Smooth muscle cell (in vitro differentiated cells): ENCODE results near the gene ZNF500. TPM values are rescaled to one million over a fixed set of nuclear protein-coding genes. Genes with fewer than 3 reads are reported as not detected.

Experiments
- DNase-seq: peaks from one replicate; lab custom pipeline; 2025; ENCODE audit not compliant: unreplicated experiment; lab: John Stamatoyannopoulos, UW
- H2AFZ ChIP-seq: fragments of 200-600 bp; sonication (generic); 2 replicates; pipeline ENCODE4 v1.6.0; 2016; ENCODE audit warnings: antibody characterized with exemption, low read depth, mild to moderate bottlenecking
- H3F3A ChIP-seq: fragments of 200-600 bp; sonication (generic); 2 replicates; pipeline ENCODE4 v1.6.0; 2017; ENCODE audit warnings: antibody characterized with exemption, low read depth
- H3K27ac ChIP-seq: fragments of 200-600 bp; sonication (generic); 2 replicates; pipeline ENCODE4 v1.5.1; 2016; ENCODE audit warnings: low read depth, mild to moderate bottlenecking
- H3K27me3 ChIP-seq: fragments of 200-600 bp; sonication (generic); 2 replicates; pipeline ENCODE4 v1.6.1; 2016; ENCODE audit warnings: low read depth, mild to moderate bottlenecking
- H3K36me3 ChIP-seq: fragments of 200-600 bp; sonication (generic); 2 replicates; pipeline ENCODE4 v1.5.1; 2016; ENCODE audit warnings: low read depth
- H3K4me1 ChIP-seq: fragments of 200-600 bp; sonication (generic); 2 replicates; pipeline ENCODE4 v1.5.1; 2016; ENCODE audit warnings: low read depth
- H3K4me2 ChIP-seq: fragments of 200-600 bp; sonication (generic); 2 replicates; pipeline ENCODE4 v1.6.0; 2016; ENCODE audit warnings: mild to moderate bottlenecking
- H3K4me3 ChIP-seq: fragments of 200-600 bp; sonication (generic); 2 replicates; pipeline ENCODE4 v1.5.1; 2016; ENCODE audit warnings: mild to moderate bottlenecking
- H3K79me2 ChIP-seq: fragments of 200-600 bp; sonication (generic); 2 replicates; pipeline ENCODE4 v1.6.0; 2016; ENCODE audit warnings: low read depth, mild to moderate bottlenecking
- H3K9ac ChIP-seq: fragments of 200-600 bp; sonication (generic); 2 replicates; pipeline ENCODE4 v1.6.0; 2016; ENCODE audit warnings: low read depth
- H3K9me3 ChIP-seq: fragments of 200-600 bp; sonication (generic); replicated peaks from 2 replicates; pipeline ENCODE4 v1.5.1; 2016; ENCODE audit warnings: low read depth
- H4K20me1 ChIP-seq: fragments of 200-600 bp; sonication (generic); 2 replicates; pipeline ENCODE4 v1.6.0; 2016; ENCODE audit warnings: low read depth
- WGBS: methylation state at CpG from one replicate; pipeline ENCODE4 v1.1.7; 2016; ENCODE audit warnings: low lambda C conversion rate; 5-methylcytosine and 5-hydroxymethylcytosine counted together
- polyA plus RNA-seq: library from polyadenylated mRNA; unstranded; fragments of >200 nt; fragmentation: Nextera tagmentation; extraction: Ambion mirVana; gene quantifications from 2 replicates; pipeline ENCODE4 v1.2.1, GENCODE V29; 2016
- total RNA-seq: library from RNA; depleted of rRNA; stranded (reverse); fragments of >200 nt; gene quantifications from 2 replicates; pipeline ENCODE4 v1.2.3, GENCODE V29; 2014
- TF ChIP-seq, protein P1 (sequence below): fragments of 200-600 bp; sonication (generic); IDR thresholded peaks from 2 replicates; pipeline ENCODE4 v1.5.1; 2017; ENCODE audit warnings: borderline replicate concordance, mild to moderate bottlenecking, antibody characterized with exemption; ENCODE audit not compliant: insufficient read depth, poor library complexity, severe bottlenecking

Gene ZNF500
- total and polyA plus RNA-seq, 2 experiments from 2014 or later = 4.1 to 7.1 TPM

DNA sequence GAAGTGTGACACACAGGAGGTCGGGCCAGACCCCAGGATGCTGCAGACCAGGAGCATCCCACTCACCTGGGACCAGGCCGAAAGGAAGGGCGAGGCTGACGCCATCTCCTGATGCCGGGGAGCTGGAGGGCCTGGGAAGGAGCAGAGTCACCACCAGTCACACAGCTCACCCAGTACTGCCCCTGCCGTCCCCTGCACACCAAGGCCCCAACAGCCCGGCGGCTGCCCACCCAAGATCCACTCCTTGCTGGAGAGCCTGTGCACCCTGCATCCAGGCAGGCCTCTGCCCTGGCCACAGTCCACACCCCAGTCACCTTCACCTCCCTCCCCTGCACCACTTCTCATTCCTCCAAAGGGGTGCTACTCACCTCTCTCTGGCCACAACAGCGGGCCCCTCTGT is 4.8 kb downstream of the ZNF500 start:
- Histone ChIP-seq H2AFZ (no peak overlapping the region), H3K36me3 (no peaks in the 10 kb centered on the region), H3K27me3 (no peaks in the 10 kb centered on the region), H3K79me2 (peaks cover 23% of the 10 kb centered on the region), H3K4me2 (no peak overlapping the region), H3K27ac (no peak overlapping the region), H3K9me3 (no peaks in the 10 kb centered on the region), H3K4me1 (peaks cover 5% of the 10 kb centered on the region), H4K20me1 (no peaks in the 10 kb centered on the region), H3K4me3 (no peak overlapping the region), H3F3A (no peaks in the 10 kb centered on the region), H3K9ac (no peak overlapping the region)
- 99% methylated on average over 9 of the region's 9 CpGs for WGBS
- TF ChIP-seq, protein P1, sequence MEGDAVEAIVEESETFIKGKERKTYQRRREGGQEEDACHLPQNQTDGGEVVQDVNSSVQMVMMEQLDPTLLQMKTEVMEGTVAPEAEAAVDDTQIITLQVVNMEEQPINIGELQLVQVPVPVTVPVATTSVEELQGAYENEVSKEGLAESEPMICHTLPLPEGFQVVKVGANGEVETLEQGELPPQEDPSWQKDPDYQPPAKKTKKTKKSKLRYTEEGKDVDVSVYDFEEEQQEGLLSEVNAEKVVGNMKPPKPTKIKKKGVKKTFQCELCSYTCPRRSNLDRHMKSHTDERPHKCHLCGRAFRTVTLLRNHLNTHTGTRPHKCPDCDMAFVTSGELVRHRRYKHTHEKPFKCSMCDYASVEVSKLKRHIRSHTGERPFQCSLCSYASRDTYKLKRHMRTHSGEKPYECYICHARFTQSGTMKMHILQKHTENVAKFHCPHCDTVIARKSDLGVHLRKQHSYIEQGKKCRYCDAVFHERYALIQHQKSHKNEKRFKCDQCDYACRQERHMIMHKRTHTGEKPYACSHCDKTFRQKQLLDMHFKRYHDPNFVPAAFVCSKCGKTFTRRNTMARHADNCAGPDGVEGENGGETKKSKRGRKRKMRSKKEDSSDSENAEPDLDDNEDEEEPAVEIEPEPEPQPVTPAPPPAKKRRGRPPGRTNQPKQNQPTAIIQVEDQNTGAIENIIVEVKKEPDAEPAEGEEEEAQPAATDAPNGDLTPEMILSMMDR = no peak
- no peak for DNase-seq

DNA sequence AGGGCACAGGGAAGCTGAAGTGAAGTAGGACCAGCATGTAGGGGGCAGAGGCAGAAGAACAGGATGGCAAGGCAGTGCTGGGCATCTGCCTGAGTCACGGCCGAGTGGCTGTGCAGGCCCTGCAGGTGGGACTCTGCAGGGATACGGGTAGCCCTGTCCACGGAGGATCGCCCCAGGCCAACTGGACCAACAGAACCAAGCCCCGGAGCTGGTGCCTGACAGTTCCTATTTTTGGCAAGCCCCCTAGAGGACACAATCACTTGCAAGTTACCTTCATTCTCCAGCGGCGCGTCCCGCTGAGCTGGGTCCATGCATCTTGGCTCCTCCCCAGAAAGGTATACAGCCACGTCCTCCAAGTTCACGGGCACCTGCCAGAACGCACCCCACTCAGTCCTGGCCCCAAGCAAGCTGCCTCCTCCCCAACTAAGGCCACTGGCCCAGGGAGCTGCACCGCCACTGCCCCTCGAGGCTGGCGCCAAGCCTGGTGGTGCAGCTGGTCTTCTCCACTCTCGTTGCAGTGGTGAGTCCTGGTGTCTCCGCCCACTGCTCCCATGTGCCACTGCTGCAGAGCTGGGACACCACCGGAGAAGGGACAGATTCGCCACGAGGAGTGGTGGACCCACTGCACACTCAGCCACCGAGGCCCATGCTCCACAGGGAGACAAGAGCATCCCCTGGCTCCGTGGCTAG is 6.6 kb downstream of the ZNF500 start:
- Histone ChIP-seq H2AFZ (no peak overlapping the region), H3K27me3 (no peaks in the 10 kb centered on the region), H3K36me3 (peaks cover 6% of the 10 kb centered on the region), H3K9me3 (no peaks in the 10 kb centered on the region), H3K4me2 (no peak overlapping the region), H3K27ac (no peak overlapping the region), H3K9ac (no peak overlapping the region), H3F3A (no peaks in the 10 kb centered on the region), H4K20me1 (no peaks in the 10 kb centered on the region), H3K79me2 (peaks cover 11% of the 10 kb centered on the region), H3K4me3 (no peak overlapping the region), H3K4me1 (no peaks in the 10 kb centered on the region)
- WGBS = 94% methylated on average over 23 of the region's 23 CpGs
- no peak for DNase-seq
- TF ChIP-seq, protein P1 = no peak

- no peak overlapping the region for H3K4me3 ChIP-seq
- no peaks in the 10 kb centered on the region for H3K4me1 ChIP-seq
- no peak for DNase-seq
- H3K4me2 ChIP-seq = no peak overlapping the region
- H2AFZ ChIP-seq = no peak overlapping the region
- H3K9me3 ChIP-seq = no peaks in the 10 kb centered on the region
- TF ChIP-seq, protein P1 = no peak
- no peak overlapping the region for H3K27ac ChIP-seq
- H3K36me3 ChIP-seq = peaks cover 7% of the 10 kb centered on the region
- H3K79me2 ChIP-seq = peaks cover 8% of the 10 kb centered on the region
- no peaks in the 10 kb centered on the region for H3K27me3 ChIP-seq
- H3K9ac ChIP-seq = no peak overlapping the region
- over 99% methylated on average over 6 of the region's 6 CpGs for WGBS
- no peaks in the 10 kb centered on the region for H3F3A ChIP-seq
- peaks cover 7% of the 10 kb centered on the region for H4K20me1 ChIP-seq
Measured at GRCh38 chr16:4755687-4756086, 11.3 kb downstream of the ZNF500 start.

DNA sequence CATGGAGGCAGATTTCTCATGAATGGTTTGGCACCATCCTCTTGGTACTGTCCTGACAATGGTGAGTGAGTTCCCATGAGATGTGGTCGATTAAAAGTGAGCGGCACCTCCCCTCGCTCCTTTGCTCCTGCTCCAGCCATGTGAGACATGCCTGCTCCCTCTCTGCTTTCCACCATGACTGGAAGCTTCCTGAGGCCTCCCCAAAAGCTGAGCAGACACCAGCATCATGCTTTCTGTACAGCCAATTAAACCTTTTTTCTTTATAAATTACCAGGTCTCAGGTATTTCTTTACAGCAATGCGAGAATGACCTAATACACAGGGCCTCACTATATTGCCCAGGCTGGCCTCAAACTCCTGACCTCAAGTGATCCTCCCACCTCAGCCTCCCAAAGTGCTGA is 12.1 kb downstream of the ZNF500 start:
- Histone ChIP-seq H3K4me1 (no peaks in the 10 kb centered on the region), H3K9me3 (no peaks in the 10 kb centered on the region), H3K9ac (no peak overlapping the region), H4K20me1 (peaks cover 7% of the 10 kb centered on the region), H2AFZ (no peak overlapping the region), H3K27ac (no peak overlapping the region), H3K4me3 (no peak overlapping the region), H3K4me2 (no peak overlapping the region), H3K79me2 (peaks cover 8% of the 10 kb centered on the region), H3F3A (no peaks in the 10 kb centered on the region), H3K27me3 (no peaks in the 10 kb centered on the region), H3K36me3 (peaks cover 7% of the 10 kb centered on the region)
- WGBS = 98% methylated on average over 4 of the region's 4 CpGs
- no peak for DNase-seq
- TF ChIP-seq, protein P1 = no peak
